NCI-H345 treated with DMSO at 0.1 percent for 48 hours (cell line): Measurements from ENCODE around the gene FCSK.
"Not testable (repeated sequence)": the region's sequence is repeated elsewhere in the genome, so short reads cannot be mapped to it uniquely, and the experiment has no call there.

ENCODE experiments used
- DNase-seq: peaks from one replicate; lab custom pipeline; 2025; ENCODE audit not compliant: unreplicated experiment; lab: John Stamatoyannopoulos, UW

FCSK gene

DNA sequence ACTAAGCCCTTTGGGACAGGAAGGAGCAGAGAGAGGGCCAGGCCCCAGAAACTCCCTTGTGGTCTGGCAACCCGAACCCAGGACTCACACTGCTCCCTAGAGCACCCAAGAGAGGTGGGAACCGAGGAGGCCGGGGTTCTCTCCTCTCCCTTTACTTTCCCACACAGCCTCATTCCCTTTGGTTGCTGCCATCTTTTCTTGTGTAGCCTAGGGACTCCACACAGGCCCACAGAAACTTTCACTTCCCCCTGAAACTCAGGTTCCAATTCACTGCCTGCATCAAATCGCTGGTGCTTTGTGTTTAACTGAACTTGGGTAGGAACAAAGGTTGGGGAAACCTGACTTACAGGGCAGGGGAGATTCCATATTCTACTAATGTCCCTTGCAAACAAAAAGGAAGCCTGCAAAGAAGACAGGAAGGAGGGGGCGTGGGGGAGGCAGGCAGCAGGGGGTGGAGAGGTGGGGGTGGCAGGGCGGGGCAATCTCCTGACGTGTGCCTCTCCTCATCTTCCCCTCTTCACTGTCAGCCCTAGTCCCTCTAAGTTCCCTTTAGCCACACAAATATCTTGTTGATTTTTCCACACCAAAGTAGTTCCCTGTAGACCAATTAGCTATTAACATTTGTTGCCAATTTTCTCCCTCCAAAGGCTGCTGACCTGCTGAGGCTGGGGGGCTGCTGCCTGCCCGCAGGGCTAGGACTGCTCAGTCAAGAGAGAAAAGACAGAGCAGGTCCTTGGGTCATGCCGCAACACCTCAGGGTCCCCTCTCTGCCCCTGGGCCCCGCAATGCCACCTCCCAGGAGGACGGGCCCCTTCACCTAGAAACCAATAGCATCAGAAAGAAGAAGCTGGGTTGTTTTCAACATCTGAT lies 23.5 kb upstream of the FCSK start:
- no peak for DNase-seq

- DNase-seq, result no peak
Measured at GRCh38 chr16:70432356-70432722, 22.1 kb upstream of the FCSK start.

DNA sequence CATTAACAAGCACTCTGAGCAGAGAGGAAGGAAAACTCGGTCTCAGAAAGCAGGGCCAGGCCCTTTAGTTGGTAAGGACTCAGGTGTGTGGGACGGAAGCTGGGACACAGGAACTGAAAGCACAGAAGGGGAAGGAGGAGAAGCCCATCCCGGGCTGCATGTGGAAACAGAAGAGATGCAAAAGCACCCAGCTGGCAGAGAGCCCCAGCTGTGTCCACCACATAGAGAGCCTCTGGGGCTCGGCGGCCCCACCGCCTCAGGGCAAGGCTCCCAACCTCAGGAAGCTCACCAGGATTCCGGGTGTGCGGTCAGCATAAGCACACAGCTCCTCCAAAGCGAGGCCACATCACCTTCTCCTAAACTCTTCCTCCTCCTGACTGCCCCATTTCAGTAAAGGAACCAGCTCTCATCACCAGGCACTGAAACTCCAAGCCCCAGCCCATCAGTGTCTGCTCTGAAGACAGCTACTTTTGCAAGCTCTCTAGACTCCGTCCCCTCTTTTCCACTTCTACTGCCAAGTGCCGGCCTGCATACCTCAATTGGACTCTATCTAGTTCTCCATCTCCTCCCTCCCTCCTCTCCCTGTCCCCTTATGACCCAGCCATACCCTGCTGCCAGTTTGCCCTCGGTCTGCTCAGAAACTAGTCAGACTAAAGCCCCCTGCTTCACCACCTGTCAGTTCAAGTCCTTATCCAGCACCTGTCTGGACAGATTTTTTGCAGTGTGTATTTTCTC lies 21.5 kb upstream of the FCSK start:
- no peak for DNase-seq

DNA sequence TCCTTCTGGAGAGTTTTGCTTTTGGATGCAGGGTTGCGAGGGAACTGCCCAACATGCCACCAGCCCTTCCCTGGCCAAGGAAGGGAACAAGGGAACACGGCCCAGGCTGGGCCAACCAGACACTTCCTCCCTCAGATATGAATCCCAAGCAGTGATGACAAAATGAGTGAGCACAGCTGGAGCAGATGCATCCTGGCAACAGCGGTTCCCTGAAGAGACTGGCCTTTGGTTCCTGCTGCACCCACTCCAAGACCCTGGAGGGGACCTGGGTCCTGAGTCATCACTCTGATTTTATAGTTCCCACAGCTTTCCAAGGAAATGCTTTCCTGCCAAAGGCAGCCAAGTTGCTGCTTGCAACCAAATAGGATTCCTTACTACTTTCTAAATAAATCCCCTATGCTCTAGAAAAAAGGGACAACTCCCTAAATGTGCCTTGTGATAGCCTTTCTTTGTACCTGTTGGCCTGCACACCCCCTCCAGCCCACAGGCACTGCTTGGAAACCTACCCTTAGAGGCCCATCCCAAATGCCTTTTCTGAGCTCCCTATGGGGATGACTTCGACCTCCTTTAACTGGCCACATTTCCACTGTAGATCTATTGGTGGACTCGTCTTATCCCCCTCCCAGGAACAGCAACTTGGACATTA lies 20.8 kb upstream of the FCSK start:
- no peak for DNase-seq

DNA sequence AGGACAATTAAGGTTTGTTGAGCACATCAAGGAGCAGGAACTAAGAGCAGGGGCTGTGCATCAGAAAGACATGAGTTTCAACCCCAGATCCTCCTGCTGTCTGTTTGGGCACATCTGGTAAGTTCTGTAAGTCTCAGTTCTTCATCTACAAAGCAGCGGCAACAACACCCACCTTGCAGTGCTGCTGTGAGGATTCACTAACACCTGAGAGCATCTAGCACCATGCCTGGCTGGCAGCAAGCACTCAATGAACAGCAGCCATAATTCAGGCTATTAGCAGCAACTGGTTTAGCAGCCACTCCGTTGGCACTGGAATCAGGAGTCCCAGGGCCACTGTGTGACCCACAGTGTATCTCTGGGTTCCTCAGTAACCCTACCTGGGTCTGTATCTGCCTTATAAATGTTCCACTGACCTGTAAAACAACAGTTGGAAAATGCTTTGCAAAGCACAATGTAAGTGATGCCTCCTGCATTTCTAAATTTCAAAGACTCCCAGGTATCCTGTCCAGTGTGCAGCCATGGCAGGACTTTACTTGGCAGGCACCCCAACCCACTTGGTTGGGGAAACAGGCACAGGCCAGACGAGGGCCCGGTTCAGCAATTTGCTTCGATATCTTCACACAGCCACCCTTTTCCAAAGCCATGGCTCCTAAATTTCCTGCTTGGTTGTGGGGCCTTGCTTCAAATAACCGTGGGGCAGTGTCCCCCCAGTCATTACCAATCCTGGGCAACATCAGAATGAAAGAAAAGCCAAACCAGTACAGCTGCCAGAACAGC lies 19.7 kb upstream of the FCSK start:
- no peak for DNase-seq

DNA sequence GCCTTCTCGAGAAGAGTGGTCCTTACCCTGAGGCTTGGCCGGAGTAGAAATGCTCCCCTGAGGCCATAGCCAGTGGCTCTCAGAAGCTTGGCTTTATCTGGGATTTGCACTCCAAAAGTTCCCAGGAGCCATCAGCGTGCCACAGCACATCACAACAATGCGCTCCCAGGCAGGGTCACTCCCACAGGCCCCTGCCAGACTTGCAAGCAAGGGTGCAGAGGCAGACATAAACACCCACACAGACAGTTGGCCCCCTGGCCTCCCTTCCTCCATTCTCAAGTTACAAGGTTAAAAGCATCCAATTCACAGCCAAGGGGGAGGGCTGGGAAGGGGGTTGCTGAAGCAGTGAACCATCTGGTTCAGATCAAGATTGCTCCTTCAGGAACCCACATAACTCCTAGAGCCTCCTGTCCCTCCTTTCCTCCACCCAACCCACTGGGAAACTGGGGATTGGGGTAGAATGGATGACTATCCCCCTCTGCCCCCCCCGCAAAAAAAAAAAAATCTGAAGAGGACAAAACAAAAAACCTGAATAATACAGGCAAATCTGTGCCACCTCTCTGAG lies 17.3 kb upstream of the FCSK start:
- no peak for DNase-seq

GRCh38 chr16:70437582-70438557 lies 16.5 kb upstream of the FCSK start:
- DNase-seq, result no peak

DNA sequence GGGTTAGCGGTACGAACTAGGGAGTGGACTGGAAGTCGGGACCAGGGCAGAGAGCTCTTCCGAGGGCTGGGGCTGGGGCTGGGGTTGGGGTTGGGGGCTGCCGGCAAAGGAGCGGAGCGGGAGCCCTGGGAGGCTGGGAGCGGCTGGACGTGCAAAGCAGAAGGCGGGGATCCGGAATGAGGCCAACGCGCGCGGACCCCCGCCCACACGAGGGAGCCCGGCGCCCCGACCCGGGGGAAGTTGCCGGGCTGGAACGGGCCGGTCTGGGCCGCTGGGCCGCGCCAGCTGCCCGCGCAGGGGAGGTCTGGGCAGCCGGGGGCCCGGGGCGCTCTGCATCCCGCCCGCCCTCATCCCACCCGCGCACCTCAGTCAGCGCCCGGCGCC lies 15.8 kb upstream of the FCSK start:
- no peak for DNase-seq

GRCh38 chr16:70438969-70439862 lies 15.2 kb upstream of the FCSK start, which contains the start of gene ST3GAL2:
Gene ST3GAL2 (minus strand): TSS chr16:70439100. CDS start chr16:70398530, 40,570 bp downstream.
- DNase-seq, result peak; percentile 70

DNA sequence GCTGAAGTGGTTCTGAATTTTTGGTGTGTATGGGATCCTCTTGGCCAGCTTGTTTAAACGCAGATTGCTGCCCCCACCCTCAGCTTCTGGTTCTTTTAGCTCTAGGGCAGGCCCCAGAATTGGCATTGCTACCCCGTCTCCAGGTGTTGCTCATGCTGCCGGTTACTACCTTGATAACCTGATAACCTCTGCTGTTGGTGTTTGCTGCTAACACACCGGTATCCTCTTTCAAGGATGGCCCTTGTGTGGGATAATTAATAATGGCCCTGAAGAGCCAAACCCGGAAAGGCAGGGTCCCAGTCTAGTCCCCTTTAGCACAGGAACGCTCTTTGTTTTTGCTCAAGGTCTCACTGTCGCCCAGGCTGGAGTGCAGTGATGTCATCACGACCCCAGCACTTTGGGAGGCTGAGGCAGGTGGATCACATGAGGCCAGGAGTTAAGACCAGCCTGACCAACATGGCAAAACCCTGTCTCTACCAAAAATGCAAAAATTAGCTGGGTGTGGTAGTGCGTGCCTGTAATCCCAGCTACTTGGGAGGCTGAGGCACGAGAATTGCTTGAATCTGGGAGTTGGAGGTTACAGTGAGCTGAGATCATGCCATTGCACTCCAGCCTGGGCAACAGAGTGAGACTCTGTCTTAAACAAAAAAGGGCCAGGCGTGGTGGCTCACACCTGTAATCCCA lies 14.2 kb upstream of the FCSK start:
- no peak for DNase-seq

DNA sequence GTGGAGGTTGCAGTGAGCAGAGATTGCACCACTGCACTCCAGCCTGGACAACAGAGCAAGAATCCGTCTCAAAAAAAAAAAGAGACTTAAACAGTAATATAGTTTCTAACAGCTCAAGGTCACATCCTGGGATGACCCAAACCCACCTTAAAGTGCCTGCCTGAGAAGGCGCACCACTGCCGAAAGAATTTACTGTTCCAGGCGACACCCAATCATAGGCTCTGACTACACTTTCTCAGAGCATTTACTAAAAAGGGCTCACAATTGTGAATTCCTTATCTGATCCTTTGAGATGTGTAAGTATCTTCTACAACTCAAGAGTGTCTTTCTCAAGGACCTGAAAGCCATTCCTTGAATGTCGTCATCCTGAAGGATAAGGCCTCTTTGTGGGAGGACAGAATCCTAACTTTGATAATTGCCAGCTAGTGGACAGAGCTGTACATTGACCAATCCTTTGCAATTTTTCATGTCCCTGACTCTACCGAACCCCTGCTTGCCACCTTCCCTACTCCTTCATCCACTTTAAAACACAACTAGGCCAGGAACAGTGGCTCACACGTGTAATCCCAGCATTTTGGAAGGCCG lies 12.9 kb upstream of the FCSK start:
- no peak for DNase-seq

GRCh38 chr16:70442344-70442743 lies 12.1 kb upstream of the FCSK start:
- DNase-seq, result no peak

DNA sequence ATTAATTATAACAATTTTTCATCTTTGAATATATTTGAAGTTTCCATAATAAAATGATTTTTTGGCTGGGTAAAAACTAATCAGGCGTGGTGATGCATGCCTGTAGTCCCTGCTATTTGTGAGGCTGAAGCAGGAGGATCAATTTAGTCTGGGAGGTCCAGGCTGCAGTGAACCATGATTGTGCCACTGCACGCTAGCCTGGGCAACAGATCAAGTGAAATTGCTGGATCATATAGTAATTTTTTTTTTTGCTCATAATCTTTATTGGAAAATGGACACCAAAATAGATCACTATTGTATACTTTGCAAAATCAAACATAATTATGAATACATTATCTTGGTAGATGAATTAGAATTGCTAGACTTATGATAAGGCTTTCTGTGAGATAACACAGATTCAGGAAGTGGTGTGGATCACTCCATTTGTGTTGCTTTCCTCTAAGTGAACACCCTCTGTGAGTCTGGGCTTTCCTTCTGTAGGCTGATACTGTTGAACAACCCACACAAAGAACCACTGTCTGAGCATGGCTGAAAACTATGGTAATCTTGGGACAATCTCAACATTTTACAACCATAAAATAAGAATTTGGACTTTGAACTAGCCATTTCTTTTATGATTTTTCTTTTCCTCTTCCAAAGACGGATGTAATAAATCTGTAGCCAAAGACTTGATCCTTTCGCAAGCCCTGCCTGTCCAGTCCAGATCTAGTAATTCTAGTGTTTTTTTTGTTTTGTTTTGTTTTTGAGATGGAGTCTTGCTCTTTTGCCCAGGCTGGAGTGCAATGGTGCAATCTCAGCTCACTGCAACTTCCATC lies 9.9 kb upstream of the FCSK start:
- DNase-seq, result no peak

DNA sequence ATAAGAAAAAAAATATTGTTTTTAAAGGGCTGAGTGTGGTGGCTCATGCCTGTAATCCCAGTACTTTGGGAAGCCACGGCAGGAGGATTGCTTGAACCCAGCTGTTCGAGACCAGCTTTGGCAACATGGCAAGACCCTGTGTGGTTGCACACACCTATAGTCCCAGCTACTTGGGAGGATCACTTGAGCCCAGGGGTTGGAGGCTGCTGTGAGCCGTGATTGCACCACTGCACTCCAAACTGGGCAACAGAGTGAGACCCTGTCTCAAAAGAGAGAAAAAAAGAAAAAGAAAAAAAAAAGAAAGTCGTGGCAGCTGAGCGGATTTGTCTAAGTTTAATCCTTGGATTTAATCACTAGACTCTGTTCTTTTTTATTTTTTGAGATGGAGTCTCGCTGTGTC lies 6.3 kb upstream of the FCSK start:
- no peak for DNase-seq

DNA sequence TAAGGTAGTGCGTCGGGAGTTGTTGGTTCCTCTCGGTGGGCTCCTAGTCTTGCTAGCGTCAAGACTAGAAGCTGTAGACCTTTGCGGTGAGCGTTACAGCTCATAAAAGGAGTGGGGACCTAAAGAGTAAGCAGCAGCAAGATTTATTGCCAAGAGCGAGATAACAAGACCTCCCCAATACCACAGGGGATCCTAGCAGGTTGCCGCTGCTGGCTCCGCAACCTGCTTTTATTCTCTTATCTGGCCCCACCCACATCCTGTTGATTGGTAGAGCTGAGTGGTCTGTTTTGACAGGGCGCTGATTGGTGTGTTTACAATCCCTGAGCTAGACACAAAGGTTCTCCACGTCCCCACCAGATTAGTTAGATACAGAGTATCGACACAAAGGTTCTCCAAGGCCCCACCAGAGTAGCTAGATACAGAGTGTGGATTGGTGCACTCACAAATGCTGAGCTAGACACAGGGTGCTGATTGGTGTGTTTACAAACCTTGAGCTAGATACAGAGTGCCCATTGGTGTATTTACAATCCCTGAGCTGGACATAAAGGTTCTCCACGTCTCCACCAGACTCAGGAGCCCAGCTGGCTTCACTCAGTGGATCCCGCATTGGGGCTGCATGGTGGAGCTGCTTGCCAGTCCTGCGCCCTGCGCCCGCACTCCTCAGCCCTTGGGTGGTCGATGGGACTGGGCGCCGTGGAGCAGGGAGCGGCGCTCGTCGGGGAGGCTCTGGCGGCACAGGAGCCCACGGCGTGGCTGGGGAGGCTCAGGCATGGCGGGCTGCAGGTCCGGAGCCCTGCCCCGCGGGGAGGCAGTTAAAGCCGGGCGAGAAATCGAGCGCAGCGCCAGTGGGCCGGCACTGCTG lies 4.0 kb upstream of the FCSK start:
- DNase-seq, result not testable (repeated sequence)

- not testable (repeated sequence) for DNase-seq
Measured at GRCh38 chr16:70451004-70451340, 3.4 kb upstream of the FCSK start.
